CD14-positive monocyte (primary cell): Measurements from ENCODE around the gene SORBS2. TPM values are rescaled to one million over a fixed set of nuclear protein-coding genes. Genes with fewer than 3 reads are reported as not detected.
A peak's percentile ranks its signal among the peaks of the same experiment; 100 is the strongest.

Experiments used
- DNase-seq, 3 donors: peaks; one replicate each; pipeline ENCODE4 v3.0.0-alpha.2; 2011 to 2022
- H2AFZ ChIP-seq: 2 replicates; pipeline ENCODE4 v1.6.0; 2012; ENCODE audit warnings: mild to moderate bottlenecking, low read depth, low read length, inconsistent platforms; ENCODE audit not compliant: insufficient read depth, poor library complexity, severe bottlenecking
- H3K27ac ChIP-seq, 2 donors: 1 replicate in 1 of 2; 2 replicates in 1 of 2; pipeline ENCODE4 v1.5.1; 2012 to 2013; ENCODE audit warnings: low read length in 2 of 2, control low read depth in 1 of 2, inconsistent platforms in 1 of 2, low read depth in 1 of 2, mild to moderate bottlenecking in 1 of 2
- H3K27me3 ChIP-seq, 2 donors: one replicate each; pipeline versions ENCODE4 v1.6.0 to v1.6.1; 2011 to 2013; ENCODE audit warnings: low read length in 2 of 2; ENCODE audit not compliant: control insufficient read depth in 2 of 2, insufficient read depth in 2 of 2
- H3K36me3 ChIP-seq, 2 donors: replicated peaks in 1 of 2; 1 replicate in 1 of 2; 2 replicates in 1 of 2; pipeline versions ENCODE4 v1.5.1 to v1.6.1; 2012 to 2013; ENCODE audit warnings: low read length in 2 of 2, control low read depth in 1 of 2, inconsistent platforms in 1 of 2, mild to moderate bottlenecking in 1 of 2; ENCODE audit not compliant: insufficient read depth in 2 of 2, control insufficient read depth in 1 of 2
- H3K4me1 ChIP-seq, 2 donors: 1 replicate in 1 of 2; 2 replicates in 1 of 2; pipeline versions ENCODE4 v1.5.1 to v1.6.1; 2012 to 2013; ENCODE audit warnings: low read length in 2 of 2, control low read depth in 1 of 2, inconsistent platforms in 1 of 2, mild to moderate bottlenecking in 1 of 2, moderate library complexity in 1 of 2; ENCODE audit not compliant: insufficient read depth in 2 of 2, control insufficient read depth in 1 of 2
- H3K4me2 ChIP-seq: replicated peaks from 2 replicates; pipeline ENCODE3; 2012; ENCODE audit warnings: low read length, moderate library complexity, mild to moderate bottlenecking; ENCODE audit not compliant: poor library complexity, severe bottlenecking; ENCODE audit errors: extremely low read depth
- H3K4me3 ChIP-seq, 3 experiments: fragments of 200-600 bp in 1 of 3; sonication (generic) in 1 of 3; replicated peaks in 1 of 3; 1 replicate in 2 of 3; 2 replicates in 1 of 3; pipeline ENCODE4 v1.5.1; 2011 to 2013; ENCODE audit warnings: low read length in 3 of 3, mild to moderate bottlenecking in 3 of 3, control low read depth in 2 of 3, low read depth in 2 of 3, inconsistent platforms in 1 of 3, moderate library complexity in 1 of 3
- H3K79me2 ChIP-seq: 2 replicates; pipeline ENCODE4 v1.6.0; 2012; ENCODE audit warnings: mild to moderate bottlenecking, control low read depth, inconsistent platforms, low read length, moderate library complexity; ENCODE audit not compliant: insufficient read depth
- H3K9ac ChIP-seq: 2 replicates; pipeline ENCODE4 v1.6.0; 2017; ENCODE audit warnings: low read length, mild to moderate bottlenecking; ENCODE audit not compliant: insufficient read depth, poor library complexity, severe bottlenecking
- H3K9me3 ChIP-seq, 2 donors: replicated peaks in 1 of 2; 1 replicate in 1 of 2; 2 replicates in 1 of 2; pipeline versions ENCODE4 v1.5.1 to v1.6.1; 2012 to 2013; ENCODE audit warnings: low read length in 2 of 2, control low read depth in 1 of 2; ENCODE audit not compliant: control insufficient read depth in 1 of 2, insufficient read depth in 1 of 2
- H4K20me1 ChIP-seq: 2 replicates; pipeline ENCODE4 v1.6.0; 2012; ENCODE audit warnings: mild to moderate bottlenecking, low read length, control low read depth, moderate library complexity; ENCODE audit not compliant: insufficient read depth
- H3K27ac Mint-ChIP-seq, 7 donors: one replicate each; pipeline ENCODE4 v1.8.0; 2020; ENCODE audit warnings: mild to moderate bottlenecking in 7 of 7, mixed read lengths in 7 of 7, moderate library complexity in 6 of 7, inconsistent platforms in 2 of 7
- H3K27me3 Mint-ChIP-seq, 3 donors: one replicate each; pipeline ENCODE4 v1.8.0; 2021 to 2022; ENCODE audit warnings: low read depth in 3 of 3, mild to moderate bottlenecking in 3 of 3, mixed read lengths in 3 of 3, moderate library complexity in 3 of 3, inconsistent platforms in 1 of 3
- H3K36me3 Mint-ChIP-seq, 2 donors: one replicate each; pipeline ENCODE4 v1.8.0; 2020; ENCODE audit warnings: mixed read lengths in 2 of 2, inconsistent platforms in 1 of 2, mild to moderate bottlenecking in 1 of 2
- H3K4me1 Mint-ChIP-seq: one replicate; pipeline ENCODE4 v1.8.0; 2020; ENCODE audit warnings: mild to moderate bottlenecking, mixed read lengths
- H3K4me3 Mint-ChIP-seq, 2 donors: one replicate each; pipeline ENCODE4 v1.8.0; 2020; ENCODE audit warnings: mild to moderate bottlenecking in 2 of 2, mixed read lengths in 2 of 2, moderate library complexity in 1 of 2
- H3K9me3 Mint-ChIP-seq, 7 donors: one replicate each; pipeline ENCODE4 v1.8.0; 2020 to 2022; ENCODE audit warnings: mixed read lengths in 7 of 7, mild to moderate bottlenecking in 6 of 7, moderate library complexity in 6 of 7, inconsistent platforms in 2 of 7
- WGBS: methylation state at CpG from one replicate; pipeline ENCODE4 v1.1.5; 2013; ENCODE audit warnings: missing lambda C conversion rate; ENCODE audit not compliant: insufficient coverage; 5-methylcytosine and 5-hydroxymethylcytosine counted together
- intact Hi-C, 2 donors: fragments of 100-400 bp; cut with micrococcal nuclease; formaldehyde crosslinking; loops; one replicate each; pipeline versions ENCODE4 v1.15.0 to v1.15.1; 2023
- polyA plus RNA-seq, 3 donors: library from polyadenylated mRNA; depleted of rRNA in 1 of 3; unstranded in 2 of 3; stranded (reverse) in 1 of 3; fragments of 300-500 nt in 2 of 3; fragments of >200 nt in 1 of 3; fragmentation: Illumina TruSeq in 2 of 3; gene quantifications; 1 replicate in 2 of 3; 2 replicates in 1 of 3; pipeline ENCODE4 v1.2.3, GENCODE V29; 2012 to 2021
- TF ChIP-seq, protein P1 (sequence below): fragments of 200-600 bp; IDR thresholded peaks from one replicate; pipeline ENCODE4 v1.8.0; 2022; ENCODE audit warnings: antibody characterized with exemption, mild to moderate bottlenecking

Gene SORBS2
- polyA plus RNA-seq, 3 donors, result not detected

DNA sequence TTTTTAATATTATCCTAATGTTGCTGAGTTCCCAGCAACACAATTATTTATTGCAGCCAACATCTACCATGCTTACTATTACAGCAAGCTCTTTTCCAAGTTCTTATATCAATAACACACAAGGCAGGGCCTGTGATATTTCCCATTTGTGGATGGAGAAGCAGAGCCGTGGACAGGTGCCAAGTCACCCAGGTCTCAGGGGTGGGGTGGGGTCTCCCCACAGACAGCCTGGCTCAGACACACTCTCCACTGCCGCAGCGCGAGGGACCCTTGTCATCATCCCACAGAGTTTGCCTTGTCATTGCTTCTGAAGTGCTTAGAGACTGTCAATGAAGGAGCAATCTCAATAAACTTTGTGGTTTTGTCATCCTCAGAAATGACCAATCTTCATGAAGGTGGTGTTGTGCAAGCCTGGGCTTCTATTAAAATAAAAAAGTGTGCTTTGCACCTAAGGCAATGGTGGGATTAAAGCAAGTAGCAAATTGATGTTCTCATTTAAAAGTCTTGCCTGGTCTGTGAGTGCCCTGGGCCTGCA lies 76.1 kb downstream of the SORBS2 start:
- H3K27me3 ChIP-seq, result no peaks in the 10 kb centered on the region
- Mint-ChIP-seq H3K4me1 (peaks cover 78% of the 10 kb centered on the region), H3K9me3 (peaks cover 0 to 6% (median 3%) of the 10 kb centered on the region in 7 donors), H3K27ac (peak overlapping the region; percentile 76 to 95 (median 92)), H3K36me3 (peaks cover 7 to 9% of the 10 kb centered on the region in 2 donors), H3K27me3 (peaks cover 0 to 2% (median 0%) of the 10 kb centered on the region in 3 donors), H3K4me3 (no peak overlapping the region)
- H3K9ac ChIP-seq, result no peak overlapping the region
- H3K9me3 ChIP-seq, result no peaks in the 10 kb centered on the region
- no peaks in the 10 kb centered on the region for H3K36me3 ChIP-seq
- peak overlapping the region; percentile 17 to 56 for H3K27ac ChIP-seq
- peaks cover 76 to 81% of the 10 kb centered on the region in 2 donors for H3K4me1 ChIP-seq
- 0% methylated on average over 3 of the region's 4 CpGs for whole genome bisulfite sequencing
- H4K20me1 ChIP-seq, result no peaks in the 10 kb centered on the region
- no peak overlapping the region for H3K4me3 ChIP-seq
- H3K4me2 ChIP-seq, result no peak overlapping the region
- peak; percentile 38 to 83 (median 54) for DNase-seq
- TF ChIP-seq, protein P1, sequence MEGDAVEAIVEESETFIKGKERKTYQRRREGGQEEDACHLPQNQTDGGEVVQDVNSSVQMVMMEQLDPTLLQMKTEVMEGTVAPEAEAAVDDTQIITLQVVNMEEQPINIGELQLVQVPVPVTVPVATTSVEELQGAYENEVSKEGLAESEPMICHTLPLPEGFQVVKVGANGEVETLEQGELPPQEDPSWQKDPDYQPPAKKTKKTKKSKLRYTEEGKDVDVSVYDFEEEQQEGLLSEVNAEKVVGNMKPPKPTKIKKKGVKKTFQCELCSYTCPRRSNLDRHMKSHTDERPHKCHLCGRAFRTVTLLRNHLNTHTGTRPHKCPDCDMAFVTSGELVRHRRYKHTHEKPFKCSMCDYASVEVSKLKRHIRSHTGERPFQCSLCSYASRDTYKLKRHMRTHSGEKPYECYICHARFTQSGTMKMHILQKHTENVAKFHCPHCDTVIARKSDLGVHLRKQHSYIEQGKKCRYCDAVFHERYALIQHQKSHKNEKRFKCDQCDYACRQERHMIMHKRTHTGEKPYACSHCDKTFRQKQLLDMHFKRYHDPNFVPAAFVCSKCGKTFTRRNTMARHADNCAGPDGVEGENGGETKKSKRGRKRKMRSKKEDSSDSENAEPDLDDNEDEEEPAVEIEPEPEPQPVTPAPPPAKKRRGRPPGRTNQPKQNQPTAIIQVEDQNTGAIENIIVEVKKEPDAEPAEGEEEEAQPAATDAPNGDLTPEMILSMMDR, result no peak
- no peaks in the 10 kb centered on the region for H3K79me2 ChIP-seq
- H2AFZ ChIP-seq, result no peak overlapping the region
- intact Hi-C loops, result no loop called here

- no peaks in the 10 kb centered on the region for H3K9me3 ChIP-seq
- H3K4me3 Mint-ChIP-seq, result peak overlapping the region in 1 of 2 donors; percentile 76
- peak overlapping the region in 1 of 3 experiments; percentile 63 for H3K4me3 ChIP-seq
- intact Hi-C loops, result no loop called here
- 42% methylated on average over 2 of the region's 2 CpGs for WGBS
- peak overlapping the region; percentile 67 for H3K4me2 ChIP-seq
- no peaks in the 10 kb centered on the region for H3K27me3 ChIP-seq
- H3K27ac Mint-ChIP-seq, result peak overlapping the region; percentile 80 to 97 (median 96)
- TF ChIP-seq, protein P1, result no peak
- H4K20me1 ChIP-seq, result no peaks in the 10 kb centered on the region
- H3K4me1 Mint-ChIP-seq, result peaks cover 72% of the 10 kb centered on the region
- peaks cover 0 to 2% (median 0%) of the 10 kb centered on the region in 3 donors for H3K27me3 Mint-ChIP-seq
- peaks cover 74 to 80% of the 10 kb centered on the region in 2 donors for H3K4me1 ChIP-seq
- DNase-seq, result no peak
- no peaks in the 10 kb centered on the region for H3K79me2 ChIP-seq
- H2AFZ ChIP-seq, result no peak overlapping the region
- H3K9me3 Mint-ChIP-seq, result peaks cover 0 to 4% (median 1%) of the 10 kb centered on the region in 7 donors
- H3K9ac ChIP-seq, result no peak overlapping the region
- H3K27ac ChIP-seq, result peak overlapping the region in 1 of 2 donors; percentile 65
- H3K36me3 ChIP-seq, result no peaks in the 10 kb centered on the region
- H3K36me3 Mint-ChIP-seq, result peaks cover 5 to 7% of the 10 kb centered on the region in 2 donors
Observed at GRCh38 chr4:185734930-185735329, 77.1 kb downstream of the SORBS2 start.
